Activated CD4-positive, alpha-beta T cell treated with anti-CD3 and anti-CD28 coated beads, Interleukin-2, amount 50 U/mL, for 48 hours (primary cell): ENCODE measurements around the gene ULBP1.
"Not testable (repeated sequence)": the region's sequence is repeated elsewhere in the genome, so short reads cannot be mapped to it uniquely, and the experiment has no call there.

Source experiments
- DNase-seq, 2 experiments: peaks; one replicate each; pipeline ENCODE4 v3.0.0-alpha.2; 2020

The ULBP1 gene

GRCh38 chr6:149979293-149979692 is 15.6 kb downstream of the ULBP1 start:
- no peak for DNase-seq

GRCh38 chr6:149983145-149983544 is 19.4 kb downstream of the ULBP1 start:
- no peak for DNase-seq

- no peak for DNase-seq
These were observed 21.0 kb downstream of the ULBP1 start for GRCh38 chr6:149984773-149985172.

GRCh38 chr6:149985481-149985937 is 21.8 kb downstream of the ULBP1 start:
- no peak for DNase-seq

- no peak for DNase-seq
These were observed 23.9 kb downstream of the ULBP1 start for GRCh38 chr6:149987602-149988107.

GRCh38 chr6:149988550-149989346 is 25.0 kb downstream of the ULBP1 start:
- DNase-seq, result no peak

GRCh38 chr6:149990212-149990660 is 26.5 kb downstream of the ULBP1 start:
- no peak for DNase-seq

- no peak for DNase-seq
These were observed 27.1 kb downstream of the ULBP1 start for GRCh38 chr6:149990661-149991471.

- DNase-seq, result not testable (repeated sequence)
These were observed 27.7 kb downstream of the ULBP1 start for GRCh38 chr6:149991472-149991795.

- no peak for DNase-seq
These were observed 28.1 kb downstream of the ULBP1 start for GRCh38 chr6:149991838-149992237.

- no peak for DNase-seq
These were observed 31.6 kb downstream of the ULBP1 start for GRCh38 chr6:149995235-149995750.

- DNase-seq, result no peak
These were observed 32.2 kb downstream of the ULBP1 start for GRCh38 chr6:149995971-149996370.

- DNase-seq, result no peak
These were observed 35.9 kb downstream of the ULBP1 start for GRCh38 chr6:149999636-150000035.

- peak in 1 of 2 experiments; percentile 43 for DNase-seq
These were observed 37.7 kb downstream of the ULBP1 start for GRCh38 chr6:150001295-150002008.

GRCh38 chr6:150002710-150003109 is 39.0 kb downstream of the ULBP1 start:
- no peak for DNase-seq

- not testable (repeated sequence) for DNase-seq
These were observed 39.9 kb downstream of the ULBP1 start for GRCh38 chr6:150003599-150003998.

GRCh38 chr6:150004101-150004782 is 40.5 kb downstream of the ULBP1 start:
- DNase-seq, result no peak

GRCh38 chr6:150004783-150005717 is 41.3 kb downstream of the ULBP1 start:
- peak; percentile 93 for DNase-seq

GRCh38 chr6:150005761-150006651 is 42.3 kb downstream of the ULBP1 start:
- no peak for DNase-seq

- DNase-seq, result peak; percentile 50 to 69
These were observed 43.3 kb downstream of the ULBP1 start for GRCh38 chr6:150006961-150007464.
